HG02623 (cell line): ENCODE measurements around the gene NAXD.
"Not testable (repeated sequence)": the region's sequence is repeated elsewhere in the genome, so short reads cannot be mapped to it uniquely, and the experiment has no call there.

Source experiments
- ATAC-seq: cut with Tn5 transposase; IDR thresholded peaks from one replicate; pipeline ENCODE4 v1.9.1; 2021; ENCODE audit warnings: moderate library complexity; ENCODE audit not compliant: unreplicated experiment

NAXD gene

GRCh38 chr13:110627761-110628476, 12.6 kb downstream of the NAXD start:
- no peak for ATAC-seq

GRCh38 chr13:110628477-110628793, 13.1 kb downstream of the NAXD start:
- no peak for ATAC-seq

- no peak for ATAC-seq
Measured at GRCh38 chr13:110628952-110629701, 13.8 kb downstream of the NAXD start.

- no peak for ATAC-seq
Measured at GRCh38 chr13:110629735-110630134, 14.4 kb downstream of the NAXD start.

GRCh38 chr13:110630566-110631119, 15.3 kb downstream of the NAXD start:
- ATAC-seq = no peak

- ATAC-seq = not testable (repeated sequence)
Measured at GRCh38 chr13:110632255-110632654, 16.9 kb downstream of the NAXD start.

- ATAC-seq = no peak
Measured at GRCh38 chr13:110633776-110634175, 18.4 kb downstream of the NAXD start.

GRCh38 chr13:110634558-110634957, 19.2 kb downstream of the NAXD start:
- ATAC-seq = no peak

- no peak for ATAC-seq
Measured at GRCh38 chr13:110635405-110636002, 20.2 kb downstream of the NAXD start.

- ATAC-seq = no peak
Measured at GRCh38 chr13:110636053-110636475, 20.7 kb downstream of the NAXD start.

- no peak for ATAC-seq
Measured at GRCh38 chr13:110636701-110637201, 21.4 kb downstream of the NAXD start.

GRCh38 chr13:110637275-110637674, 21.9 kb downstream of the NAXD start:
- no peak for ATAC-seq

GRCh38 chr13:110637747-110638146, 22.4 kb downstream of the NAXD start:
- ATAC-seq = no peak

- ATAC-seq = no peak
Measured at GRCh38 chr13:110638257-110638656, 22.9 kb downstream of the NAXD start.

GRCh38 chr13:110638814-110639806, 23.8 kb downstream of the NAXD start:
- no peak for ATAC-seq

- no peak for ATAC-seq
Measured at GRCh38 chr13:110639935-110640334, 24.6 kb downstream of the NAXD start.

- no peak for ATAC-seq
Measured at GRCh38 chr13:110640591-110641029, 25.3 kb downstream of the NAXD start.

GRCh38 chr13:110641055-110642015, 26.0 kb downstream of the NAXD start:
- no peak for ATAC-seq

GRCh38 chr13:110642291-110642981, 27.1 kb downstream of the NAXD start:
- no peak for ATAC-seq
